GM23248 (cell line): Measurements from ENCODE around the gene PLIN5. TPM values are rescaled to one million over a fixed set of nuclear protein-coding genes. Genes with fewer than 3 reads are reported as not detected.

Source experiments
- DNase-seq: peaks from one replicate; pipeline ENCODE4 v3.0.0-alpha.2; 2015
- H2AFZ ChIP-seq: fragments of 200-600 bp; sonication (generic); 2 replicates; pipeline ENCODE4 v1.6.1; 2016; ENCODE audit warnings: antibody characterized with exemption
- H3F3A ChIP-seq: fragments of 200-600 bp; sonication (generic); 2 replicates; pipeline ENCODE4 v1.6.1; 2016; ENCODE audit warnings: mild to moderate bottlenecking, antibody characterized with exemption, mixed run types; ENCODE audit not compliant: insufficient read depth
- H3K27ac ChIP-seq: fragments of 200-600 bp; sonication (generic); 2 replicates; pipeline ENCODE4 v1.5.1; 2016; ENCODE audit warnings: mild to moderate bottlenecking
- H3K27me3 ChIP-seq: fragments of 200-600 bp; sonication (generic); replicated peaks from 2 replicates; pipeline ENCODE4 v1.6.1; 2016; ENCODE audit warnings: mild to moderate bottlenecking; ENCODE audit not compliant: insufficient read depth
- H3K36me3 ChIP-seq: fragments of 200-600 bp; sonication (generic); 2 replicates; pipeline ENCODE4 v1.6.1; 2016; ENCODE audit warnings: low read depth, mild to moderate bottlenecking
- H3K4me1 ChIP-seq: fragments of 200-600 bp; sonication (generic); 2 replicates; pipeline ENCODE4 v1.6.1; 2016; ENCODE audit warnings: mild to moderate bottlenecking; ENCODE audit not compliant: insufficient read depth
- H3K4me2 ChIP-seq: fragments of 200-600 bp; sonication (generic); one replicate; pipeline ENCODE4 v1.6.1; 2016; ENCODE audit warnings: mild to moderate bottlenecking; ENCODE audit not compliant: unreplicated experiment
- H3K4me3 ChIP-seq: fragments of 200-600 bp; sonication (generic); 2 replicates; pipeline ENCODE4 v1.5.1; 2016; ENCODE audit warnings: mild to moderate bottlenecking
- H3K79me2 ChIP-seq: fragments of 200-600 bp; sonication (generic); 2 replicates; pipeline ENCODE4 v1.6.1; 2016; ENCODE audit warnings: mild to moderate bottlenecking; ENCODE audit not compliant: insufficient read depth
- H3K9ac ChIP-seq: fragments of 200-600 bp; sonication (generic); 2 replicates; pipeline ENCODE4 v1.6.1; 2016; ENCODE audit warnings: mild to moderate bottlenecking
- H3K9me2 ChIP-seq: fragments of 200-600 bp; sonication (generic); 2 replicates; pipeline ENCODE4 v1.6.1; 2016; ENCODE audit warnings: mixed run types, mild to moderate bottlenecking, moderate library complexity; ENCODE audit not compliant: insufficient read depth
- H3K9me3 ChIP-seq: fragments of 200-600 bp; sonication (generic); one replicate; pipeline ENCODE4 v1.6.1; 2017; ENCODE audit warnings: low read depth
- H4K20me1 ChIP-seq: fragments of 200-600 bp; sonication (generic); 2 replicates; pipeline ENCODE4 v1.6.0; 2016; ENCODE audit not compliant: insufficient read depth
- EZH2 ChIP-seq: fragments of 200-600 bp; sonication (generic); IDR thresholded peaks from 2 replicates; pipeline ENCODE4 v1.6.1; 2018; ENCODE audit warnings: antibody characterized with exemption, mild to moderate bottlenecking; ENCODE audit not compliant: insufficient read depth, poor library complexity, severe bottlenecking
- EZH2phosphoT487 ChIP-seq: fragments of 200-600 bp; sonication (generic); IDR thresholded peaks from 2 replicates; pipeline ENCODE4 v1.6.1; 2018; ENCODE audit warnings: antibody characterized with exemption, moderate library complexity, mild to moderate bottlenecking, low read depth; ENCODE audit not compliant: insufficient read depth
- WGBS, 2 experiments: methylation state at CpG; one replicate each; pipeline ENCODE4 v1.1.6; 2015 to 2017; ENCODE audit warnings: low lambda C conversion rate in 2 of 2, low coverage in 1 of 2; ENCODE audit errors: missing lambda C conversion rate in 2 of 2; 5-methylcytosine and 5-hydroxymethylcytosine counted together
- in situ Hi-C: fragments of 300-500 bp; cut with MboI; formaldehyde crosslinking; loops from 2 replicates; pipeline ENCODE4 v1.15.0; 2020
- polyA plus RNA-seq: library from polyadenylated mRNA; unstranded; fragments of >200 nt; fragmentation: Nextera tagmentation; extraction: Ambion mirVana; gene quantifications from 2 replicates; pipeline ENCODE4 v1.2.1, GENCODE V29; 2016
- total RNA-seq: library from RNA; depleted of rRNA; stranded (reverse); fragments of >200 nt; shearing (Covaris generic); gene quantifications from 2 replicates; pipeline ENCODE4 v1.2.3, GENCODE V29; 2014

The PLIN5 gene
- total and polyA plus RNA-seq, 2 experiments from 2014 or later, result not detected

- 55 to 59% methylated on average over 41 to 43 of the region's 43 CpGs for WGBS, 2 experiments
- H3K9me2 ChIP-seq, result no peaks in the 10 kb centered on the region
- H3K9me3 ChIP-seq, result no peaks in the 10 kb centered on the region
- no peak overlapping the region for H3K9ac ChIP-seq
- DNase-seq, result no peak
- H3K4me2 ChIP-seq, result no peak overlapping the region
- H3K27ac ChIP-seq, result no peak overlapping the region
- H4K20me1 ChIP-seq, result no peaks in the 10 kb centered on the region
- H3K79me2 ChIP-seq, result no peaks in the 10 kb centered on the region
- H3K36me3 ChIP-seq, result no peaks in the 10 kb centered on the region
- no peak overlapping the region for H3K4me3 ChIP-seq
- H3K27me3 ChIP-seq, result no peaks in the 10 kb centered on the region
- in situ Hi-C loops, result no loop called here
- no peak for TF ChIP-seq EZH2phosphoT487
- no peak for TF ChIP-seq EZH2
- no peaks in the 10 kb centered on the region for H3K4me1 ChIP-seq
- H2AFZ ChIP-seq, result no peak overlapping the region
- no peaks in the 10 kb centered on the region for H3F3A ChIP-seq
These were observed 20.9 kb upstream of the PLIN5 start for GRCh38 chr19:4555657-4556561.

GRCh38 chr19:4554717-4555116, 19.7 kb upstream of the PLIN5 start:
- no peak overlapping the region for H3K27ac ChIP-seq
- no peaks in the 10 kb centered on the region for H3K36me3 ChIP-seq
- DNase-seq, result no peak
- H3K4me1 ChIP-seq, result no peaks in the 10 kb centered on the region
- no peaks in the 10 kb centered on the region for H3K9me2 ChIP-seq
- H3K79me2 ChIP-seq, result no peaks in the 10 kb centered on the region
- H2AFZ ChIP-seq, result no peak overlapping the region
- no peak overlapping the region for H3K9ac ChIP-seq
- H3K4me3 ChIP-seq, result no peak overlapping the region
- H3K4me2 ChIP-seq, result no peak overlapping the region
- WGBS, 2 experiments, result 78% methylated on average over 7 of the region's 7 CpGs
- no peaks in the 10 kb centered on the region for H3K27me3 ChIP-seq
- in situ Hi-C loops, result no loop called here
- H3K9me3 ChIP-seq, result no peaks in the 10 kb centered on the region
- no peak for TF ChIP-seq EZH2
- no peak for TF ChIP-seq EZH2phosphoT487
- H4K20me1 ChIP-seq, result no peaks in the 10 kb centered on the region
- no peaks in the 10 kb centered on the region for H3F3A ChIP-seq

GRCh38 chr19:4553775-4554174, 18.8 kb upstream of the PLIN5 start:
- no peaks in the 10 kb centered on the region for H3F3A ChIP-seq
- TF ChIP-seq EZH2phosphoT487, result no peak
- no peak for TF ChIP-seq EZH2
- no peak overlapping the region for H2AFZ ChIP-seq
- DNase-seq, result no peak
- no peak overlapping the region for H3K4me3 ChIP-seq
- H3K27me3 ChIP-seq, result no peaks in the 10 kb centered on the region; the same call in 1 of the 2 replicates
- no peaks in the 10 kb centered on the region for H3K9me2 ChIP-seq
- H3K9me3 ChIP-seq, result no peaks in the 10 kb centered on the region
- H4K20me1 ChIP-seq, result no peaks in the 10 kb centered on the region
- WGBS, 2 experiments, result 70 to 86% methylated on average over 3 of the region's 3 CpGs
- no peak overlapping the region for H3K9ac ChIP-seq
- H3K36me3 ChIP-seq, result no peaks in the 10 kb centered on the region
- no peaks in the 10 kb centered on the region for H3K4me1 ChIP-seq
- in situ Hi-C loops, result no loop called here
- no peak overlapping the region for H3K27ac ChIP-seq
- no peak overlapping the region for H3K4me2 ChIP-seq
- no peaks in the 10 kb centered on the region for H3K79me2 ChIP-seq

- Histone ChIP-seq H3K4me3 (no peak overlapping the region), H3K4me1 (no peaks in the 10 kb centered on the region), H2AFZ (no peak overlapping the region), H3K9me3 (no peaks in the 10 kb centered on the region), H4K20me1 (no peaks in the 10 kb centered on the region), H3K9me2 (no peaks in the 10 kb centered on the region), H3K79me2 (no peaks in the 10 kb centered on the region), H3K27ac (no peak overlapping the region), H3K4me2 (no peak overlapping the region), H3K27me3 (no peaks in the 10 kb centered on the region; the same call in 1 of the 2 replicates), H3F3A (no peaks in the 10 kb centered on the region), H3K36me3 (no peaks in the 10 kb centered on the region), H3K9ac (no peak overlapping the region)
- in situ Hi-C loops, result no loop called here
- DNase-seq, result no peak
- no peak for TF ChIP-seq EZH2
- TF ChIP-seq EZH2phosphoT487, result no peak
These were observed 18.2 kb upstream of the PLIN5 start for GRCh38 chr19:4553092-4553695.
